Measurements from ENCODE around the gene SLC25A41. TPM values are rescaled to one million over a fixed set of nuclear protein-coding genes. Genes with fewer than 3 reads are reported as not detected.

The SLC25A41 gene
- total and polyA plus RNA-seq, 2 of the 13 experiments (the other 11 are each of a cell fraction or from before 2014, with no cell fraction given), result 0.33 to 0.95 TPM

DNA sequence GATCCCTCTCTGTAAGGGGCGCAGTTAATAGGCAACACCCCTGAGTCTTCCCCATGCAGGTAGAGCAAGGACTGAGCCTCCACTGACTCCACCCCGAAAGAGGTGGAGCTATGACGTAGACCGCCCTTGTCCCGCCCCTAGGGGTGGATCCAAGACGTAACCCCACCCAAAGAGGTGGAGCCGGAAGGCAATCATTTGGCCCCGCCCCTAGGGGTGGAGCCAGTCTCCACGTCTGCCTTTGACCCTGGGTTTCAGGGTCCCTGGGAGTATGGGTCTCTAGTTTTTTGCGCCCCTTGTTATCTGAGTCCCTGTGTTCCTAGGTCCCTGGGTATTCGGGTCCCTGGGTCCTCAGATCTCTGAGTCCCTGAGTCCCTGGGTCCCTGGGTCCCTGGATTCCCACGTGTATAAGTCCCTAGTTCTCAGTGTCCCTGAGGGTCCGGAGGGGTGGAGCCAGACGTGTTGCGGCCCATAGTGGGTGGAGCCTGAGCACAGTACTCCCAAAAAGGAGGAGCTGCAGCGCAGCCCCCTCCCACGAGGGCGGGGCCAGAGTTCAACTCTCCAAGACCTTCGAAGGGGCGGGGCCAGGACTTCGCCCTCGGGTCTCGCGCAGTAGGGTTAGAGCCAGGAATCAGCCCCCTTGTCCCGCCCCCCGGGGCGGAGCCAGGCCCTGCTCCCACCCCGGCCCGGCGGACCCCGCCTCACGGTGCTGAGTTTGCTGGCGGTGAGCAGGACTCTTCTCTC, 42.8 kb upstream of the SLC25A41 start:
- WGBS (ENCODE audit: low lambda C conversion rate), result 79% methylated on average over 3 of the region's 33 CpGs
- Histone ChIP-seq H3K4me3 (replicated peaks in 1 of 3; ENCODE audit: insufficient read depth in 1 of 3, low read depth in 2 of 3, low read length in 3 of 3) (peak overlapping the region in 2 of 3 experiments; percentile 41 to 53; a peak in 4 of 6 replicates), H3K79me2 (ENCODE audit: insufficient read depth, low read length) (no peaks in the 10 kb centered on the region), H3K4me1 (ENCODE audit: insufficient read depth, low read length) (peaks cover 22% of the 10 kb centered on the region; the same call in 1 of the 2 replicates), H3K27me3 (ENCODE audit: control insufficient read depth in 1 of 2, insufficient read depth in 2 of 2, low read length in 2 of 2) (peaks cover 2 to 16% of the 10 kb centered on the region in 2 experiments; a peak in 3 of 5 replicates), H4K20me1 (ENCODE audit: insufficient read depth, low read length) (no peaks in the 10 kb centered on the region), H3K4me2 (ENCODE audit: low read depth, low read length) (peak overlapping the region; percentile 66), H2AFZ (ENCODE audit: low read length) (no peak overlapping the region), H3K9ac (ENCODE audit: insufficient read depth, low read depth, low read length) (peak overlapping the region; percentile 59), H3K27ac (ENCODE audit: extremely low read length, insufficient read depth, low read length) (peak overlapping the region; percentile 50), H3K9me3 (ENCODE audit: low read length) (no peaks in the 10 kb centered on the region), H3K36me3 (replicated peaks in 1 of 2; ENCODE audit: control insufficient read depth in 1 of 2, insufficient read depth in 2 of 2, low read length in 2 of 2) (no peaks in the 10 kb centered on the region)
- intact Hi-C loops (cut with micrococcal nuclease; ENCODE audit: unreplicated experiment), result no loop called here
- FAIRE-seq (peak; percentile 79), DNase-seq (ENCODE audit: low spot score) (peak; percentile 88), ATAC-seq (peak; percentile 78)
- BruUV-seq (replicated peaks), result no TSS peak
- CTCF ChIA-PET (ENCODE audit: low intra/inter-chr PET ratio, low total read pairs), result no interaction called here
- POLR2A ChIA-PET, result interaction anchor here (0.5 to 1.4 kb wide), 6 partner anchors 11 to 593 kb away, joined by 3 to 13 read pairs (median 4); partner anchors contain the start of genes ALKBH7, CRB3 and SLC25A23
- in situ Hi-C loops (cut with HindIII; ENCODE audit: extremely low pct_ligation_motif_present, low pct_unique_long_range_greater_than_20kb), result no loop called here
- TF ChIP-seq RXRA (CRISPR knock-in tag; IDR thresholded peaks at IDR 0.05) (no peak), MED13 (CRISPR knock-in tag; IDR thresholded peaks at IDR 0.05) (no peak), ZMYM4 (CRISPR knock-in tag; IDR thresholded peaks at IDR 0.05) (0 out of 2 replicates have a peak, but pooled peaks have one; percentile 32), ZNF101 (CRISPR knock-in tag; IDR thresholded peaks at IDR 0.05; ENCODE audit: borderline replicate concordance, low read depth) (no peak), ZNF850 (CRISPR knock-in tag; conservative IDR thresholded peaks at IDR 0.05) (no peak), SRSF1 (optimal IDR thresholded peaks at IDR 0.05; ENCODE audit: low read depth, low read length) (peak; percentile 10), MIER2 (CRISPR knock-in tag; IDR thresholded peaks at IDR 0.05) (0 out of 2 replicates have a peak, but pooled peaks have one; percentile 14), ZIK1 (CRISPR knock-in tag; IDR thresholded peaks at IDR 0.05; ENCODE audit: borderline replicate concordance, low read depth) (no peak), ARID2 (CRISPR knock-in tag; IDR thresholded peaks at IDR 0.05; ENCODE audit: borderline replicate concordance) (no peak), NR1H2 (CRISPR knock-in tag; IDR thresholded peaks at IDR 0.05; ENCODE audit: borderline replicate concordance, low read depth) (no peak), CBFB (CRISPR knock-in tag; IDR thresholded peaks at IDR 0.05) (no peak), ZNF432 (CRISPR knock-in tag; IDR thresholded peaks at IDR 0.05; ENCODE audit: borderline replicate concordance) (no peak), MTA1 (CRISPR knock-in tag; IDR thresholded peaks at IDR 0.05; ENCODE audit: borderline replicate concordance) (no peak), SRSF9 (IDR thresholded peaks at IDR 0.05; ENCODE audit: borderline replicate concordance, insufficient read depth, low read depth, low read length, poor library complexity, severe bottlenecking) (no peak), PAF1 (CRISPR knock-in tag; IDR thresholded peaks at IDR 0.05) (no peak), ZNF609 (CRISPR knock-in tag; IDR thresholded peaks at IDR 0.05; ENCODE audit: borderline replicate concordance) (no peak), ATF1 (CRISPR knock-in tag; IDR thresholded peaks at IDR 0.05) (peak; percentile 63), ZSCAN12 (CRISPR knock-in tag; IDR thresholded peaks at IDR 0.05) (no peak)
- TF ChIP-seq, protein P1, sequence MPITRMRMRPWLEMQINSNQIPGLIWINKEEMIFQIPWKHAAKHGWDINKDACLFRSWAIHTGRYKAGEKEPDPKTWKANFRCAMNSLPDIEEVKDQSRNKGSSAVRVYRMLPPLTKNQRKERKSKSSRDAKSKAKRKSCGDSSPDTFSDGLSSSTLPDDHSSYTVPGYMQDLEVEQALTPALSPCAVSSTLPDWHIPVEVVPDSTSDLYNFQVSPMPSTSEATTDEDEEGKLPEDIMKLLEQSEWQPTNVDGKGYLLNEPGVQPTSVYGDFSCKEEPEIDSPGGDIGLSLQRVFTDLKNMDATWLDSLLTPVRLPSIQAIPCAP (CRISPR knock-in tag; IDR thresholded peaks at IDR 0.05; ENCODE audit: low read depth), result no peak

All from HepG2 (cell line).